ENCODE results near the gene SCG3. TPM values are rescaled to one million over a fixed set of nuclear protein-coding genes. Genes with fewer than 3 reads are reported as not detected.

The SCG3 gene
- total RNA-seq, 1 experiment from 2014 or later = not detected

DNA sequence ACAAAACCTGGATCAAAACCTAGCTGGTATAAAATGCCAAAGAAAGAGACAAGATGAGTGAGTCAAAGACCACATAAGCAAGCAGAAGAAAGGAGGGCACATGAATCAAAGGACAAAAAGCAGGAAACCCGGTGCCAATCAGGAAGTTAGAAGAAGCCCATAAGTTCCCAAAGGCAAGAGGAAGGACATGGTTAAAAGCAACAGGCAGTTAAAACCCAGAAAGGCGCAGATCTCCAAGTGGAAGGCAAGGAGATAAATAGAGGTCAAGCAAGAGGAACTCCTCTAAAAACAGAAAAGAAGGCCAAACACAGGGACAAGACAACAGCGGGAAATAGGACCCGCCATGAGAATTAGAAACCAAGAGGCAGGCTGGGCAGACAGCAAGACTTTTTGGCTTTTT, 74.5 kb downstream of the SCG3 start:
- H3K79me2 ChIP-seq (ENCODE audit: low read length) = no peaks in the 10 kb centered on the region
- no peaks in the 10 kb centered on the region for H3K9me3 ChIP-seq (ENCODE audit: low read length)
- TF ChIP-seq EZH2phosphoT487 (IDR thresholded peaks at IDR 0.05; ENCODE audit: borderline replicate concordance, low read length) (no peak), EZH2 (IDR thresholded peaks at IDR 0.05; ENCODE audit: low read length, unreplicated experiment) (no peak)
- TF ChIP-seq, protein P1, sequence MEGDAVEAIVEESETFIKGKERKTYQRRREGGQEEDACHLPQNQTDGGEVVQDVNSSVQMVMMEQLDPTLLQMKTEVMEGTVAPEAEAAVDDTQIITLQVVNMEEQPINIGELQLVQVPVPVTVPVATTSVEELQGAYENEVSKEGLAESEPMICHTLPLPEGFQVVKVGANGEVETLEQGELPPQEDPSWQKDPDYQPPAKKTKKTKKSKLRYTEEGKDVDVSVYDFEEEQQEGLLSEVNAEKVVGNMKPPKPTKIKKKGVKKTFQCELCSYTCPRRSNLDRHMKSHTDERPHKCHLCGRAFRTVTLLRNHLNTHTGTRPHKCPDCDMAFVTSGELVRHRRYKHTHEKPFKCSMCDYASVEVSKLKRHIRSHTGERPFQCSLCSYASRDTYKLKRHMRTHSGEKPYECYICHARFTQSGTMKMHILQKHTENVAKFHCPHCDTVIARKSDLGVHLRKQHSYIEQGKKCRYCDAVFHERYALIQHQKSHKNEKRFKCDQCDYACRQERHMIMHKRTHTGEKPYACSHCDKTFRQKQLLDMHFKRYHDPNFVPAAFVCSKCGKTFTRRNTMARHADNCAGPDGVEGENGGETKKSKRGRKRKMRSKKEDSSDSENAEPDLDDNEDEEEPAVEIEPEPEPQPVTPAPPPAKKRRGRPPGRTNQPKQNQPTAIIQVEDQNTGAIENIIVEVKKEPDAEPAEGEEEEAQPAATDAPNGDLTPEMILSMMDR (conservative IDR thresholded peaks at IDR 0.05; ENCODE audit: low read depth, low read length) = no peak
- no peaks in the 10 kb centered on the region for H3K36me3 ChIP-seq (ENCODE audit: low read depth, low read length)
- CTCF ChIA-PET = no interaction called here
- no peak for DNase-seq
- H4K20me1 ChIP-seq (ENCODE audit: low read length) = no peaks in the 10 kb centered on the region
- POLR2A ChIA-PET (ENCODE audit: unreplicated experiment) = no interaction called here
- BruUV-seq (replicated peaks) = no TSS peak
- no peak overlapping the region for H3K27ac ChIP-seq (ENCODE audit: low read length)
- ATAC-seq = no peak
- peaks cover 9% of the 10 kb centered on the region; the same call in 1 of the 2 replicates for H3K4me1 ChIP-seq (ENCODE audit: insufficient read depth, low read length)
- no peak overlapping the region for H3K4me3 ChIP-seq (ENCODE audit: low read length)
- H3K4me2 ChIP-seq (ENCODE audit: low read length) = no peak overlapping the region
- H3F3A ChIP-seq (ENCODE audit: low read length, unreplicated experiment) = no peaks in the 10 kb centered on the region
- intact Hi-C loops (cut with micrococcal nuclease) = no loop called here
- H3K27me3 ChIP-seq (ENCODE audit: low read length) = no peaks in the 10 kb centered on the region
- no peak overlapping the region for H2AFZ ChIP-seq (ENCODE audit: low read length)
- H3K9me2 ChIP-seq (replicated peaks; ENCODE audit: low read length) = no peaks in the 10 kb centered on the region
- no peak overlapping the region for H3K9ac ChIP-seq (ENCODE audit: low read length)

DNA sequence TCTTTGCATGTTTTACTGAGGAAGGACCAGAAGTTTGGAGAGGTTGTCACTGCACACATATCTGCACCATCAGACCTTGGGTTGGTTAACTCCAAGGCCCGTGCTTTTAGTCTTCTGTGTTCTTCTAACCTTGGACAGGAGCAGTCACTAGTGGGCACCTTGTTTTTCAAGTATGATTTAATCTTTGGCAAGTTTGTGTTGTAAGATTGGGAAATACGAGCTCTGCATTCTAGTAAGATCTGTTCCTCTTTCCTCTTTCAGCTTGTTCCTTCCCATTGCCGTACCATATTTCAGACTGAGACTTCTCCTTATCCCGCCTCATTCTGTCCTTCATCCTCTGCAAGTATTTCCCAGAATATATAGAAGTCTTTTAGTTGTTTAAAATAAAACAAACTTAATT, 75.2 kb downstream of the SCG3 start:
- no peak overlapping the region for H3K9ac ChIP-seq (ENCODE audit: low read length)
- no peaks in the 10 kb centered on the region for H4K20me1 ChIP-seq (ENCODE audit: low read length)
- ATAC-seq (no peak), DNase-seq (no peak)
- no TSS peak for BruUV-seq (replicated peaks)
- H3K4me2 ChIP-seq (ENCODE audit: low read length) = no peak overlapping the region
- intact Hi-C loops (cut with micrococcal nuclease) = no loop called here
- H2AFZ ChIP-seq (ENCODE audit: low read length) = no peak overlapping the region
- TF ChIP-seq, protein P1 (conservative IDR thresholded peaks at IDR 0.05; ENCODE audit: low read depth, low read length) = no peak
- H3K9me3 ChIP-seq (ENCODE audit: low read length) = no peaks in the 10 kb centered on the region
- H3K36me3 ChIP-seq (ENCODE audit: low read depth, low read length) = no peaks in the 10 kb centered on the region
- H3K27me3 ChIP-seq (ENCODE audit: low read length) = no peaks in the 10 kb centered on the region
- no peak overlapping the region for H3K4me3 ChIP-seq (ENCODE audit: low read length)
- H3K9me2 ChIP-seq (replicated peaks; ENCODE audit: low read length) = no peaks in the 10 kb centered on the region
- H3K27ac ChIP-seq (ENCODE audit: low read length) = no peak overlapping the region
- POLR2A ChIA-PET (ENCODE audit: unreplicated experiment) = no interaction called here
- CTCF ChIA-PET = no interaction called here
- H3K79me2 ChIP-seq (ENCODE audit: low read length) = no peaks in the 10 kb centered on the region
- H3F3A ChIP-seq (ENCODE audit: low read length, unreplicated experiment) = no peaks in the 10 kb centered on the region
- H3K4me1 ChIP-seq (ENCODE audit: insufficient read depth, low read length) = 0 out of 2 replicates have a peak, but pooled peaks cover 5% of the 10 kb centered on the region

DNA sequence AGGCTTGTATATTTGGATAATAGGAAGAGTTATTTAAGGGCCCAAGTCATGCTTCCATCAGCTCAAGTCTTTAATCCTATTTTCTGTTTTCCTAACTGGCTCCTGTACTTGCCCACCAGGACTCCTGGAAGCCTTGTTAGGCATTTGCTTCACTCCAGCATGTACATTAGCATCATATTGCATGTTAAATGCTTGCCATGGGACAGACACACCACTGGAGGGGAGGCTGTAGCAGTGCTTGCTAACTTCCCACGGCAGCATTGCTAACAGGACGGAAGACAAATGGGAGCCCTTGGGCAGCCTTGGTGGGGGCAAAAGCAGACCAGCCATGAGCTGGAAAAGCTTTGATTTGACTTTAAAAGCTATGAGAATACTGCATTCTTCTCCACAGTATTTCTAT, 76.1 kb downstream of the SCG3 start:
- intact Hi-C loops (cut with micrococcal nuclease) = no loop called here
- ATAC-seq = no peak

More for the DNA sequence above, 76.1 kb downstream of the SCG3 start:
- no peak for TF ChIP-seq EZH2 (IDR thresholded peaks at IDR 0.05; ENCODE audit: low read length, unreplicated experiment)
- TF ChIP-seq, protein P1 (conservative IDR thresholded peaks at IDR 0.05; ENCODE audit: low read depth, low read length) = no peak
- no peak for TF ChIP-seq EZH2phosphoT487 (IDR thresholded peaks at IDR 0.05; ENCODE audit: borderline replicate concordance, low read length)
- DNase-seq = no peak
- Histone ChIP-seq H3K36me3 (ENCODE audit: low read depth, low read length) (no peaks in the 10 kb centered on the region), H3K27ac (ENCODE audit: low read length) (no peak overlapping the region), H3K9me3 (ENCODE audit: low read length) (no peaks in the 10 kb centered on the region), H3K79me2 (ENCODE audit: low read length) (no peaks in the 10 kb centered on the region), H3K4me2 (ENCODE audit: low read length) (no peak overlapping the region), H4K20me1 (ENCODE audit: low read length) (no peaks in the 10 kb centered on the region), H3K27me3 (ENCODE audit: low read length) (no peaks in the 10 kb centered on the region), H2AFZ (ENCODE audit: low read length) (no peak overlapping the region), H3K9me2 (replicated peaks; ENCODE audit: low read length) (no peaks in the 10 kb centered on the region), H3F3A (ENCODE audit: low read length, unreplicated experiment) (no peaks in the 10 kb centered on the region), H3K9ac (ENCODE audit: low read length) (no peak overlapping the region), H3K4me3 (ENCODE audit: low read length) (no peak overlapping the region), H3K4me1 (ENCODE audit: insufficient read depth, low read length) (0 out of 2 replicates have a peak, but pooled peaks cover under 1% of the 10 kb centered on the region)
- no TSS peak for BruUV-seq (replicated peaks)
- CTCF ChIA-PET = no interaction called here
- POLR2A ChIA-PET (ENCODE audit: unreplicated experiment) = no interaction called here

All from PC-3 (cell line).